HepG2 (cell line): Measurements from ENCODE around the gene LRPPRC. TPM values are rescaled to one million over a fixed set of nuclear protein-coding genes. Genes with fewer than 3 reads are reported as not detected.
A peak's percentile ranks its signal among the peaks of the same experiment; 100 is the strongest.

Experiments
- ATAD3A ChIP-seq: sonication (generic); formaldehyde crosslinking; IDR thresholded peaks from 2 replicates; pipeline ENCODE4 v1.4.0; 2020; ENCODE audit warnings: missing genetic modification reagents
- CREB1 ChIP-seq, 2 experiments: fragments of 450-650 bp in 1 of 2; IDR thresholded peaks; 2 replicates each; pipeline ENCODE4 v1.6.1; 2016 to 2017; ENCODE audit warnings: control low read depth in 1 of 2, mild to moderate bottlenecking in 1 of 2, missing compliant biosample characterization in 1 of 2, missing genetic modification characterization in 1 of 2
- ESRRA ChIP-seq: sonication (generic); formaldehyde crosslinking; IDR thresholded peaks from 2 replicates; pipeline ENCODE4 v1.5.1; 2020; ENCODE audit warnings: mild to moderate bottlenecking, low read depth, missing genetic modification reagents
- FOXA3 ChIP-seq: IDR thresholded peaks from 2 replicates; pipeline ENCODE4 v1.6.1; 2016; ENCODE audit warnings: missing genetic modification reagents, missing compliant biosample characterization
- HOXA9 ChIP-seq: sonication (generic); formaldehyde crosslinking; IDR thresholded peaks from 2 replicates; pipeline ENCODE4 v1.8.1; 2022; ENCODE audit warnings: missing genetic modification reagents, mild to moderate bottlenecking, moderate library complexity, borderline replicate concordance
- IRF9 ChIP-seq: sonication (generic); formaldehyde crosslinking; IDR thresholded peaks from 2 replicates; pipeline ENCODE4 v1.8.0; 2022; ENCODE audit warnings: missing genetic modification reagents, mild to moderate bottlenecking, borderline replicate concordance
- MLXIP ChIP-seq: sonication (generic); formaldehyde crosslinking; IDR thresholded peaks from 2 replicates; pipeline ENCODE4 v1.9.0; 2021; ENCODE audit warnings: missing genetic modification reagents, borderline replicate concordance
- NCOA1 ChIP-seq: sonication (generic); formaldehyde crosslinking; IDR thresholded peaks from 2 replicates; pipeline ENCODE4 v1.9.0; 2021; ENCODE audit warnings: missing genetic modification reagents
- POGK ChIP-seq: sonication (generic); formaldehyde crosslinking; conservative IDR thresholded peaks from 2 replicates; pipeline ENCODE4 v1.8.0; 2022; ENCODE audit warnings: mild to moderate bottlenecking, moderate library complexity, missing genetic modification reagents
- PRDM15 ChIP-seq: sonication (generic); formaldehyde crosslinking; IDR thresholded peaks from 2 replicates; pipeline ENCODE4 v1.4.0; 2020; ENCODE audit warnings: missing genetic modification reagents
- RARA ChIP-seq: IDR thresholded peaks from 2 replicates; pipeline ENCODE4 v1.6.1; 2016; ENCODE audit warnings: missing genetic modification reagents, missing compliant biosample characterization
- SRSF4 ChIP-seq: fragments of 200-400 bp; formaldehyde crosslinking; IDR thresholded peaks from one replicate; pipeline ENCODE4 v1.6.1; 2018; ENCODE audit warnings: mild to moderate bottlenecking, low read depth, low read length, moderate library complexity; ENCODE audit not compliant: poor library complexity, severe bottlenecking
- THYN1 ChIP-seq: sonication (generic); formaldehyde crosslinking; IDR thresholded peaks from 2 replicates; pipeline ENCODE4 v1.8.1; 2023; ENCODE audit warnings: low read depth, mild to moderate bottlenecking, moderate library complexity, missing genetic modification reagents, borderline replicate concordance
- ZNF230 ChIP-seq: sonication (generic); formaldehyde crosslinking; IDR thresholded peaks from 2 replicates; pipeline ENCODE4 v1.4.0; 2020; ENCODE audit warnings: mild to moderate bottlenecking, missing genetic modification reagents
- ZNF253 ChIP-seq: sonication (generic); formaldehyde crosslinking; IDR thresholded peaks from 2 replicates; pipeline ENCODE4 v1.8.0; 2022; ENCODE audit warnings: mild to moderate bottlenecking, missing genetic modification reagents, borderline replicate concordance
- ZNF816 ChIP-seq: sonication (generic); formaldehyde crosslinking; IDR thresholded peaks from 2 replicates; pipeline ENCODE4 v1.8.0; 2022; ENCODE audit warnings: missing genetic modification reagents, mild to moderate bottlenecking, borderline replicate concordance
- polyA plus RNA-seq, 8 experiments: library from polyadenylated mRNA; depleted of rRNA in 3 of 8; stranded (reverse) in 7 of 8; unstranded in 1 of 8; fragments of >200 nt; fragmentation: Illumina TruSeq in 4 of 8; extraction: Trizol in 4 of 8; gene quantifications; 2 replicates each; pipeline versions ENCODE4 v1.2.1 to v1.2.3, GENCODE V29; 2011 to 2016; ENCODE audit warnings: low read depth in 4 of 8, missing spikeins in 1 of 8, mixed read lengths in 1 of 8; ENCODE audit not compliant: insufficient read depth in 1 of 8
- total RNA-seq, 5 experiments: library from RNA; depleted of rRNA; stranded (reverse); fragments of >200 nt; fragmentation: Illumina TruSeq; extraction: Trizol; gene quantifications; 2 replicates each; pipeline ENCODE4 v1.2.3, GENCODE V29; 2016; ENCODE audit warnings: low read depth in 1 of 5

Gene LRPPRC
- total and polyA plus RNA-seq, 2 of the 13 experiments (the other 11 are each of a cell fraction or from before 2014, with no cell fraction given) = 117 to 167 TPM

DNA sequence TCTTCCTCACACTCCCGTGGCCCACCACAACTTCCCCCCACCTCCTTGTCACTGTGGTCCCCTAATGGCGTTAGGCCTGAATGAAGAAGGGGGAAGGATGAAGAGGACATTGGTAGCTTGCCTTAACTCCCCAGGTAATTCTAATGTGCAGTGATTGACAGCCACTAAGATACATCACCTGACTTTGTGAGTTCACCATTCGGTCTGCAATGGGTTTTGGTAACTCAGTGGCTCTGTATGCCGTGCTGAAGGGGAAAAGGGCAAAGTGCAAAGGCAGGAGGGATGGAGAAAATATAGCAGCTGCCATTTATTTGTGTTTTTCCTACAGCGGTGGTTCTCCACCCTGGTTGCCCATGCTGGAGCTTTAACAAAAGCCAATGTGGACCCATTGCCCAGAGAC, 114.8 kb downstream of the LRPPRC start (continued):
- TF ChIP-seq CREB1 (IDR thresholded peaks at IDR 0.05) (no peak), CREB1 (CRISPR knock-in tag; IDR thresholded peaks at IDR 0.05) (no peak), PRDM15 (CRISPR knock-in tag) (no peak), POGK (CRISPR knock-in tag) (no peak), MLXIP (no peak), RARA (CRISPR knock-in tag) (no peak), SRSF4 (no peak), ZNF253 (CRISPR knock-in tag) (no peak), NCOA1 (CRISPR knock-in tag) (no peak), ESRRA (CRISPR knock-in tag) (no peak), ATAD3A (no peak), ZNF230 (CRISPR knock-in tag) (no peak), ZNF816 (CRISPR knock-in tag) (no peak), IRF9 (CRISPR knock-in tag) (0 out of 2 replicates have a peak, but pooled peaks have one; percentile 45), HOXA9 (CRISPR knock-in tag) (no peak), THYN1 (no peak), FOXA3 (no peak)
